TTC549 (cell line): ENCODE measurements around the gene CARD11.
"Not testable (repeated sequence)": the region's sequence is repeated elsewhere in the genome, so short reads cannot be mapped to it uniquely, and the experiment has no call there.

ENCODE experiments used
- FAIRE-seq: peaks from 2 replicates; lab custom pipeline; 2012; peaks lifted over from hg19 to GRCh38; lab: Jason Lieb, UNC

CARD11 gene

GRCh38 chr7:2924866-2925840 is 118.5 kb downstream of the CARD11 start:
- FAIRE-seq: no peak

DNA sequence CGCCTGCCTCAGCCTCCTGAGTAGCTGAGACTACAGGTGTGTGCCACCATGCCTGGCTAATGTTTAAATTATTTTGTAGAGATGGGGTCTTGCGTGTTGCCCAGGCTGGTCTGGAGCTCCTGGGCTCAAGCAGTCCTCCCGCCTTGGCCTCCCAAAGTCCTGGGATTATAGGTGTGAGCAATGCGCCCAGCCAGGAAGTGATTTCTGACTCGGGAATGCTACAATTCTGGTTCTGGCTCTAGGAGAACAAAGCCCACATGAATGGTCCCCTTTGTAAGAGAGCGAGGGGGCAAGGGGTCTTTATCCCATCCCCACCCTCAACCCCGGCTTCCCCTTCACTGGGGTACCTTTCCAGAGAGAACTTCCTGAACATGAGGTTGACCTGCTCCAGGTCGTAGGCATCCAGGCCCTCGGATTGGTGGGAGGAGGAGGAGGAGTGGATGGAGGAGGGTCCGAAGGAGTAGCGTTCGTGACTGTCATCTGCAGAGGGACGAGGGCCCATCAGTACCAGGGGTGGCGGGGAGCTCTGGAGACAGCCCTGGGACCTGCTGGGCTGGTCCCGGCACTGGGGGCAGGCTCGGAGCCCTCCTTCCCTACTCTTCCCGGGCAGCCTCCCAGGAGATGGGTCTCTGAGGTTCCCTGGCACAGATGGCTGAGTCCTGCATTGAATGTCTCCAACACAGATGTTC is 119.6 kb downstream of the CARD11 start:
- no peak for FAIRE-seq

DNA sequence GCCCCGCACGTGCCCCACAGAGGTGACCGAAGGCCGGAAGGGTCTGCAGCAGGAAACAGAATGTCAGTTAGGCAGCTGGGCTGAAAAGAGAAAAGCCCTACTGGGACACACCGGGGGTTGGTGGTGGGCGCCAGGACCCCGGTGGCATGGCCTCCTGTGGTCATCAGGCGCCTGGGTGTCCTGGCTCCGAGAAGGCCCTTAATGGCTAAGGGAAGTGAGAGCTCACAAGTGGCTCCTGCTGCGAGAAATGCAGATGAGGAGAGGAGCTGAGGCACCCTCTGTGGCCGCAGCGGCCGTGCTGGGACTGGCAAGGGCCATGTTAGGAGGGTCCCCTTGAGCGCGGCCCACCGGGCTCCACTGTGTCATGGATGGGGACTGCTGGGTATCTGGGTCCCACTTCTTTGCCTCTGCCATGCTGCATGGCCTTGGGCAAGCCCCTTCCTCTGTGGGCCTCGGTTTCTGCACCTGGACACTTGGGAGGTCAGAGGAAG is 120.3 kb downstream of the CARD11 start:
- no peak for FAIRE-seq

- FAIRE-seq: no peak
Observed at GRCh38 chr7:2922866-2923265, 120.8 kb downstream of the CARD11 start.

DNA sequence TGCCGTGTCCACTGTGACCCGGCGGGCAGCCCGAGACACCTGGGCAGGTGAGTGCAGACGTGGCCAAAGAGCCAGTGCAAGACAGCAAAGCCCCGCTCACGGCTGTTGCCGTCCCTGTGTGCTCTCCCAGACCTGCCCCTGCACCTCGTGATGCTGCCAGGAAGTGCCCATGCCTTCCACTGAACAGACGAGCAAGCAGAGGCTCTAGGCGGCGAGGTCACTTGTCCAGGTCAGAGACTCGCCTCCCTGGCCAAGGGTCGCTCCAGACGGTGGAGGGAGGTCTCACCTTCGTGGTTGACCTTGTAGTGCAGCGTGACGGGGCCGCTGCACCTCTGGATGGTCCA is 121.3 kb downstream of the CARD11 start:
- no peak for FAIRE-seq

DNA sequence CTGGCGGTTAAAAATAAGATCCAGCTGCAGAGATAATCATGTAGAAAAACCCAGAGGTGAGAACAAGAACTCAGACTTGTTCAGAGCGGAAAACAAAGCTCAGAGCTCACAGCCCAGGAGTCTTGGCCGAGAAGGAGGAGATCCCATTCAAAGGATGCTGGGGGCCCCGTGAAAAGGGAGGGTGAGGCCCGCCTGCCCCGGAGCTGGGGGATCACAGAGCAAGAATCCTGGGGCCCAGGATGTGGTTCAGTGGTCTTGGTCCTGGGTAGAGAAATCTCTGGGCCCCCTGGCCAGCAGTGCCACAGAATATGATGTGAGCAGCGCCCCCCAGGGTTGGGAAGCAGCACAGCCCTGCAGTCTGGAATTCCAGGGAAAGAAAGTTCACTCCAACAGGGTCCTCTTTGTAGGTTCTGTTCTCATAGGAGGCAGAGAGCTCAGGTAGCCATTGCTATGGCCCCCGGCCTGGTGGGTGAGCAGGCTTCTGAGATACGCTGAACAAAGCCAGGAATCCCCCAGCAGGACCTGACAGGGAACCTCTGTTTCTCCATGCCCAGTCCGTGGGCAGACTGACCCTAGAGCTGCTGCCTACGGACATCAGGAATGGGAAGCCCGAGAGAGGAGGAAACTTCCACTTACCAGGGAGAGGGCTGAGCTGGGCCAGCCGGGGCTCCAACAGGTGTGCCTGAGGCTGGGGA is 121.9 kb downstream of the CARD11 start:
- FAIRE-seq: no peak

DNA sequence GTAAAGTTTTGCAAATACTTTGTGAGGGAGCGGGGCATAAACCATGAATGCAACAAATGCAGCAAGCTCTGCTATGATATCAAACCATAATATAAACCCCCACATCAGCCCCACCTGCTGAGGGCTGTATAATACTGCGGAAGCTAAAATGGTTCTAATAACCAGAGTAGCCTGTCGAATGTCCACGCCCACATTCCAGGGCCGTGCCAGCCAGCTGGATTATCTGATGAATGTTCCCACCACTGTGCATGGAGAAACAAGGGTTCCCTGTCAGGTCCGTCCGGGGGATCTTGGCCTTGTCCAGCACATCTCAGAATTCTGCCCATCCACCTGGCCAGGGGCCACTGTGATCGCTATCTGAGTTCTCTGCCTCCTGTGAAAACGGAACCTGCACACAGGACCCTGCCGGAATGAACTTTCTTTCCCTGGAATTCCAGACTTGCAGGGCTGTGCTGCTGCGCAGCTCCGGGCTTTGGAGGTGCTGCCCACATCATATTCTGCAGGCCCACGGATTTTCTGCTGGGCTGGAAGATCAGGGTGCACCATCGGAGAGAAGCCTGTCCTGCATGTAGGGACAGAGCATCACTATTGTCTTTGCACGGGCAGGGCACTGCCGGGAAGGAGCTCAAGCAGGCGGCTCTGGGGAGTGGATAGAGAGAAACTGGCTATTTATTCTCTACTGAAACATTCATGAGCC is 122.6 kb downstream of the CARD11 start:
- no peak for FAIRE-seq

DNA sequence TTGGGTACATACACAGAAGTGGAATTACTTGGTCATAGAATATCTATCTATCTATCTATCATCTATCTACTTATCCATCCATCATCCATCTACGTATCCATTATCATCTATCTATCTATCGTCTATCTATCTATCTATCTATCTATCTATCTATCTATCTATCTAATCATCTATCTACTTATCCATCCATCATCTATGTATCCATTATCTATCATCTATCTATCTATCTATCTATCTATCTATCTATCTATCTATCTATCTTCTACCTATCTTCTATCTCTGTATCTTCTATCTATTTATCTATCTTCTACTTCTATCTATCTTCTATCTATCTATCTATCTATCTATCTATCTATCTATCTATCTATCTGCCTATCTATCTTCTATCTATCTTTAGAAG is 123.2 kb downstream of the CARD11 start:
- not testable (repeated sequence) for FAIRE-seq

GRCh38 chr7:2920041-2920440 is 123.6 kb downstream of the CARD11 start:
- no peak for FAIRE-seq

GRCh38 chr7:2919256-2919655 is 124.4 kb downstream of the CARD11 start:
- FAIRE-seq: no peak

DNA sequence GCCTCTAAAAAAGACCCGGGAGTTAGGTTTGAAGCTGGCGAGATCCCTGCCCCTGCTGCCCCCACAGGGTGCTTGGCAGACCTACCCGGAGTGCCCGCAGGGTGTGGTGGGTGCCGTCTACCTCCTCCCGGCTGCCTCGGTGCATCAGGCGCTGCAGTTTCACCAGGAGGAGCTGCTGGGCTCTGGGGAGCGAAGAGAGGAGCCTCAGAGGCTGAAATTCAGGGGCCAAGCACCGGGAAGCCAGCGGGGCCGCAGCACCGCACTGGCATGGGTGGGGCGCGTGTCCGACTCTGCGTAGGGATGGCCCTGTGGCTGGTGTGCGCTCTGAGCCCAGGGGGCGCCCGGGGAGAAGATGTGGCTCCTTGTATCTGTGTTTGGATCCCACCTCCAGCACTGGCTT is 125.3 kb downstream of the CARD11 start:
- FAIRE-seq: no peak

DNA sequence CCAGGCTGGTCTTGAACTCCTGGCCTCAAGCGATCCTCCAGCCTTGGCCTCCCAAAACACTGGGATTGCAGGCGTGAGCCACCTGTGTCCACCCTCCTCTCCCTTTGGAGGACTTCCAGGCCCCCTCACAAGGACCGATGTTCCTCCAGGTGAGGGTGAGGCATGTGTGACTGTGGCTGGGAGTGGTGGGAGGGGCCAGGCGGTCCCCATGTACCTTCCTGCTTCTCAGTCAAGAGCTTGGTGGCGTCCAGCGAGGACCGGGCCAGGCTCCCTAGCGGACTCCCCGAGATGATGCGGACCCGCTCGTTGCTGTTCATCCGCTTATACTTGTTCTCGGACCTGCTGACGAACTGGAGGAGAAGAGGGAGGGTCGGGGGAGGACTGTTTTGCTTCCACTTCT is 128.6 kb downstream of the CARD11 start:
- FAIRE-seq: no peak

DNA sequence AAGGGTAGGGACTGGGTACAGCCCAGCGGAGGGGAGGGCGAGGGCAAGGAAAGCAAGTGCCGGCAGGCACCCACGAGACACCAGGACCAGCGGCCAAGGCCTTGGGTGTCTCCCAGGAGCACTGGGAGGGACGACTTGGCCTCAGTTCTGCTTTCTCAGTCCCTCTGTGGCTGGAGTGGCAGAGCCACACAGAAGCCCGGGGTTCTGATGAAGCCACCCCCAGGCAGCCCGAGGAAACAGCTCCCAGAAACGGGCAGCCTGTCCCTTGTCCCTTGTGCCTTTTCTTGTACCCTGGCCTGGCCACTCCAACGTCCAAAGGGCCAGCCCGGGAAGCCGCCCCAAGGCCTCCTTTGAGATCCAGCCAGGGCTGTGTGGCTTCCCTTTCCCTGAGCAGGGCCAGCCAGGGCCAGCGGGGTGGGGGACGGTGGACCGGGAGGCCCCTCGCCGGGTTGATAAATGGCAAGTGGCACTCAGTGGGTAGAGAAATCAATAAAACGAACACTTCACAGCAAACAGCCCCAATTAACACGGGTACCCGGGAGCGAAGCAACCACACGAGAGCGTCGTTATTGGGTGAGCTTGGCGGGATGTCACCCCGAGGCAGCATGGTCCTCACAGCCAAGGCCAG is 129.8 kb downstream of the CARD11 start:
- no peak for FAIRE-seq

GRCh38 chr7:2912684-2913439 is 130.8 kb downstream of the CARD11 start:
- no peak for FAIRE-seq

DNA sequence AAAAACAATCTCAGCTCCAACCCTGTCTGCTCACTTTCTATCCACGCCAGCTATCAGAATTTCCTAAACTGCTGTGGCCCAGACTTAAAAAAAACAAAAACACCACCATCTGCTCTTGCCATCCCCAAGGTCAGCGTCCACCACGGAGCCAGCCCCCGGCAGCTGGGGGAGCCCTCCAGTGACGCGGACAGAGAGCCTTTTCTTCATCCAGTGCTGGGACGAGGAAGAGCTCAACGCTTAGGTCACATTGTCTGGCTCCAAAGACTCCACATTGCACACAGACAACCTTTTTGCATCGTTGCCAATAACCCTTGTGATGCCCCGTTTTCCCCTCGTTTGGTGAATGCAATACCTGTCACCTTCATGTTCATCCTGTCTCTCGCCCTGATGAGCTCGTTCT is 132.2 kb downstream of the CARD11 start:
- FAIRE-seq: no peak

- no peak for FAIRE-seq
Observed at GRCh38 chr7:2909471-2910039, 134.1 kb downstream of the CARD11 start.

GRCh38 chr7:2909043-2909442 is 134.6 kb downstream of the CARD11 start:
- FAIRE-seq: no peak

- no peak for FAIRE-seq
Observed at GRCh38 chr7:2908103-2908683, 135.5 kb downstream of the CARD11 start.

GRCh38 chr7:2906197-2906931 is 137.3 kb downstream of the CARD11 start:
- FAIRE-seq: no peak

- no peak for FAIRE-seq
Observed at GRCh38 chr7:2905500-2905899, 138.2 kb downstream of the CARD11 start.
